ENCODE results near the gene PDZD2. TPM values are rescaled to one million over a fixed set of nuclear protein-coding genes. Genes with fewer than 3 reads are reported as not detected.

The PDZD2 gene
- total and polyA plus RNA-seq, 11 donors, result 28.3 to 116 (median 80.6) TPM

- no peaks in the 10 kb centered on the region for H3K27me3 ChIP-seq
- no peak overlapping the region for H3K4me3 ChIP-seq
- H3K9me3 ChIP-seq, result no peaks in the 10 kb centered on the region
- 76 to 80% (median 78%) methylated on average over 11 of the region's 11 CpGs for WGBS, 4 donors
- peaks cover 0 to 28% (median 5%) of the 10 kb centered on the region in 12 donors for H3K4me1 ChIP-seq
- no peak for DNase-seq
- no peak for ATAC-seq
- intact Hi-C loops (cut with DNase I), result no loop called here
- H3K27ac ChIP-seq, result peak overlapping the region in 6 of 12 donors; percentile 1 to 76 (median 15)
- TF ChIP-seq, protein P1, sequence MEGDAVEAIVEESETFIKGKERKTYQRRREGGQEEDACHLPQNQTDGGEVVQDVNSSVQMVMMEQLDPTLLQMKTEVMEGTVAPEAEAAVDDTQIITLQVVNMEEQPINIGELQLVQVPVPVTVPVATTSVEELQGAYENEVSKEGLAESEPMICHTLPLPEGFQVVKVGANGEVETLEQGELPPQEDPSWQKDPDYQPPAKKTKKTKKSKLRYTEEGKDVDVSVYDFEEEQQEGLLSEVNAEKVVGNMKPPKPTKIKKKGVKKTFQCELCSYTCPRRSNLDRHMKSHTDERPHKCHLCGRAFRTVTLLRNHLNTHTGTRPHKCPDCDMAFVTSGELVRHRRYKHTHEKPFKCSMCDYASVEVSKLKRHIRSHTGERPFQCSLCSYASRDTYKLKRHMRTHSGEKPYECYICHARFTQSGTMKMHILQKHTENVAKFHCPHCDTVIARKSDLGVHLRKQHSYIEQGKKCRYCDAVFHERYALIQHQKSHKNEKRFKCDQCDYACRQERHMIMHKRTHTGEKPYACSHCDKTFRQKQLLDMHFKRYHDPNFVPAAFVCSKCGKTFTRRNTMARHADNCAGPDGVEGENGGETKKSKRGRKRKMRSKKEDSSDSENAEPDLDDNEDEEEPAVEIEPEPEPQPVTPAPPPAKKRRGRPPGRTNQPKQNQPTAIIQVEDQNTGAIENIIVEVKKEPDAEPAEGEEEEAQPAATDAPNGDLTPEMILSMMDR (IDR thresholded peaks at IDR 0.05), result no peak
- no peaks in the 10 kb centered on the region for H3K36me3 ChIP-seq
Observed at GRCh38 chr5:31626604-31627234, 12.2 kb upstream of the PDZD2 start.

- H3K9me3 ChIP-seq, result no peaks in the 10 kb centered on the region
- peaks cover 0 to 23% (median 4%) of the 10 kb centered on the region in 12 donors for H3K4me1 ChIP-seq
- intact Hi-C loops (cut with DNase I), result loop anchor here in 3 of 10 donors (10.0 kb wide), 3 partner anchors 46 to 104 kb away; no protein-coding TSS in a partner anchor
- no peaks in the 10 kb centered on the region for H3K36me3 ChIP-seq
- H3K27me3 ChIP-seq, result no peaks in the 10 kb centered on the region
- WGBS, 4 donors, result 39 to 46% (median 41%) methylated on average over 7 of the region's 7 CpGs
- ATAC-seq (peak; percentile 97 to 99 (median 97)), DNase-seq (peak; percentile 81 to 94 (median 83))
- peak overlapping the region in 9 of 12 donors; percentile 28 to 78 (median 58) for H3K27ac ChIP-seq
- H3K4me3 ChIP-seq, result no peak overlapping the region
- no peak for TF ChIP-seq POLR2A (IDR thresholded peaks at IDR 0.05)
- TF ChIP-seq, protein P1 (IDR thresholded peaks at IDR 0.05), result no peak
Observed at GRCh38 chr5:31630931-31631330, 8.0 kb upstream of the PDZD2 start.

DNA sequence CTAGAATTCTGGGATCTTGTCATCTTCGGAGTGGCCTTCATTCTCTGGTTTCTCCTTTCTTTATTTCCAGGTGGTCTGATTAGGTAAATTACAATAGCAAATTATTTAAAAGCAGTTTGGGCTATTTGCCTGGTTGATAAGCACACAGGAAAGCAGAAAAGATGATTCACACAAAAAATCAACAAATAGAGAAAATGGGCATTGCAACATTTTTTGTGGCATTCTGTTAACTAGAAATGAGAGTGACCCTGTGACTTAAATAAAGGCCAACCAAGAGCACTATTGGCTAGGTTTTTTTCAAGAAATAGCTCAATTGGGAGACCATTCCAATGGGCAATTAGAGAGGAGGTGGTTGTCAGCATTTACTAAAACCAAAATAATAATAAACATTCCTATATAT, 6.5 kb upstream of the PDZD2 start:
- DNase-seq (no peak), ATAC-seq (no peak)
- Histone ChIP-seq H3K36me3 (no peaks in the 10 kb centered on the region), H3K4me1 (peaks cover 0 to 31% (median 12%) of the 10 kb centered on the region in 12 donors), H3K27ac (no peak overlapping the region), H3K4me3 (no peak overlapping the region), H3K27me3 (no peaks in the 10 kb centered on the region), H3K9me3 (no peaks in the 10 kb centered on the region)
- 93 to 97% (median 93%) methylated on average over 1 of the region's 1 CpG for WGBS, 4 donors
- TF ChIP-seq, protein P1 (IDR thresholded peaks at IDR 0.05), result no peak
- TF ChIP-seq POLR2A (IDR thresholded peaks at IDR 0.05), result no peak
- intact Hi-C loops (cut with DNase I), result loop anchor here in 3 of 10 donors (10.0 kb wide), 3 partner anchors 48 to 102 kb away; no protein-coding TSS in a partner anchor

- WGBS, 4 donors, result 30 to 35% (median 33%) methylated on average over 1 of the region's 1 CpG
- intact Hi-C loops (cut with DNase I), result loop anchor here in 6 of 10 donors (5.0 to 10.0 kb wide), 5 partner anchors 51 to 172 kb away; no protein-coding TSS in a partner anchor
Observed at GRCh38 chr5:31635446-31635845, 3.5 kb upstream of the PDZD2 start.

More at GRCh38 chr5:31635446-31635845, 3.5 kb upstream of the PDZD2 start:
- Histone ChIP-seq H3K4me3 (no peak overlapping the region), H3K27me3 (peaks cover 0 to 7% (median 0%) of the 10 kb centered on the region in 9 donors), H3K27ac (peak overlapping the region in 7 of 12 donors; percentile 8 to 80 (median 59)), H3K4me1 (peaks cover 3 to 53% (median 25%) of the 10 kb centered on the region in 12 donors), H3K36me3 (no peaks in the 10 kb centered on the region), H3K9me3 (no peaks in the 10 kb centered on the region)
- no peak for DNase-seq
- no peak for ATAC-seq
- no peak for TF ChIP-seq POLR2A (IDR thresholded peaks at IDR 0.05)
- TF ChIP-seq, protein P1 (IDR thresholded peaks at IDR 0.05), result no peak

Measured in heart left ventricle (tissue), 16 donors.